Stimulated activated CD8-positive, alpha-beta memory T cell treated with anti-CD3 and anti-CD28 coated beads, Interleukin-4, amount 100 ng/mL, for 1 hour (primary cell): ENCODE results near the gene BBX.
"Not testable (repeated sequence)": the region's sequence is repeated elsewhere in the genome, so short reads cannot be mapped to it uniquely, and the experiment has no call there.

ENCODE experiments used
- DNase-seq, 2 donors: peaks; one replicate each; pipeline ENCODE4 v3.0.0-alpha.2; 2020; ENCODE audit warnings: low read depth in 2 of 2, low spot score in 1 of 2

BBX gene

GRCh38 chr3:107682580-107682979, 159.8 kb downstream of the BBX start:
- DNase-seq = no peak

- DNase-seq = no peak
Measured at GRCh38 chr3:107683447-107683846, 160.7 kb downstream of the BBX start.

GRCh38 chr3:107684431-107684925, 161.7 kb downstream of the BBX start:
- DNase-seq = no peak

GRCh38 chr3:107685383-107685782, 162.6 kb downstream of the BBX start:
- no peak for DNase-seq

GRCh38 chr3:107687056-107687581, 164.4 kb downstream of the BBX start:
- DNase-seq = no peak

- DNase-seq = no peak
Measured at GRCh38 chr3:107689355-107689754, 166.6 kb downstream of the BBX start.

- DNase-seq = no peak
Measured at GRCh38 chr3:107690522-107691138, 167.9 kb downstream of the BBX start.

- DNase-seq = not testable (repeated sequence)
Measured at GRCh38 chr3:107691984-107692383, 169.2 kb downstream of the BBX start.

- DNase-seq = not testable (repeated sequence)
Measured at GRCh38 chr3:107697348-107697747, 174.6 kb downstream of the BBX start.

GRCh38 chr3:107697855-107698254, 175.1 kb downstream of the BBX start:
- not testable (repeated sequence) for DNase-seq

GRCh38 chr3:107699682-107700081, 176.9 kb downstream of the BBX start:
- no peak for DNase-seq

- DNase-seq = no peak
Measured at GRCh38 chr3:107701299-107701698, 178.5 kb downstream of the BBX start.

GRCh38 chr3:107704477-107704876, 181.7 kb downstream of the BBX start:
- DNase-seq = no peak

- no peak for DNase-seq
Measured at GRCh38 chr3:107705046-107705445, 182.3 kb downstream of the BBX start.

- DNase-seq = no peak
Measured at GRCh38 chr3:107710851-107711250, 188.1 kb downstream of the BBX start.

GRCh38 chr3:107716734-107717133, 194.0 kb downstream of the BBX start:
- DNase-seq = no peak

GRCh38 chr3:107718547-107718946, 195.8 kb downstream of the BBX start:
- no peak for DNase-seq

- no peak for DNase-seq
Measured at GRCh38 chr3:107727102-107727501, 204.3 kb downstream of the BBX start.

GRCh38 chr3:107729686-107730085, 206.9 kb downstream of the BBX start:
- DNase-seq = no peak

GRCh38 chr3:107734317-107734716, 211.6 kb downstream of the BBX start:
- no peak for DNase-seq

- no peak for DNase-seq
Measured at GRCh38 chr3:107737914-107738313, 215.2 kb downstream of the BBX start.

GRCh38 chr3:107738486-107739183, 215.9 kb downstream of the BBX start:
- no peak for DNase-seq
